ENCODE data around the gene ORC3.
"Not testable (repeated sequence)": the region's sequence is repeated elsewhere in the genome, so short reads cannot be mapped to it uniquely, and the experiment has no call there.

Gene ORC3

DNA sequence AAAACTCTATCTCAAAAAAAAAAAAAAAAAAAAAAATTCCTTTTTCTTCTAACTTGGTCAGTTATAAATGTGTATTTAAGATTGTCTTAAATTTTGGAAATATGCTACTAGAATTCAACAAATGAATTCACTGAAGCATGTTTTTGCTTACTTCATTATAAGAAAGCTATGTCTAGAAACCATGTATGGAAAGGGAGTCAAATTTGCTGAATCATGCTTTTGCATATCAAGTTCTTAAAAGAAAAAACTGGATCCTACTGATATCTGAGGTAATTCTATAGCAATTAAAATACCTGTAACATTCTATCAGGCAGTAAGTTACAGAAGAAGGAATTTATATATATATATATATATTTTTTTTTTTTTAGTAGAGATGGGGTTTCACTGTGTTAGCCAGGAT lies 84.4 kb downstream of the ORC3 start:
- H3K4me3 ChIP-seq (ENCODE audit: low read depth, low read length), result no peak overlapping the region
- TF ChIP-seq, protein P1, sequence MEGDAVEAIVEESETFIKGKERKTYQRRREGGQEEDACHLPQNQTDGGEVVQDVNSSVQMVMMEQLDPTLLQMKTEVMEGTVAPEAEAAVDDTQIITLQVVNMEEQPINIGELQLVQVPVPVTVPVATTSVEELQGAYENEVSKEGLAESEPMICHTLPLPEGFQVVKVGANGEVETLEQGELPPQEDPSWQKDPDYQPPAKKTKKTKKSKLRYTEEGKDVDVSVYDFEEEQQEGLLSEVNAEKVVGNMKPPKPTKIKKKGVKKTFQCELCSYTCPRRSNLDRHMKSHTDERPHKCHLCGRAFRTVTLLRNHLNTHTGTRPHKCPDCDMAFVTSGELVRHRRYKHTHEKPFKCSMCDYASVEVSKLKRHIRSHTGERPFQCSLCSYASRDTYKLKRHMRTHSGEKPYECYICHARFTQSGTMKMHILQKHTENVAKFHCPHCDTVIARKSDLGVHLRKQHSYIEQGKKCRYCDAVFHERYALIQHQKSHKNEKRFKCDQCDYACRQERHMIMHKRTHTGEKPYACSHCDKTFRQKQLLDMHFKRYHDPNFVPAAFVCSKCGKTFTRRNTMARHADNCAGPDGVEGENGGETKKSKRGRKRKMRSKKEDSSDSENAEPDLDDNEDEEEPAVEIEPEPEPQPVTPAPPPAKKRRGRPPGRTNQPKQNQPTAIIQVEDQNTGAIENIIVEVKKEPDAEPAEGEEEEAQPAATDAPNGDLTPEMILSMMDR (IDR thresholded peaks at IDR 0.05; ENCODE audit: borderline replicate concordance, insufficient read depth, low read depth, low read length), result no peak

DNA sequence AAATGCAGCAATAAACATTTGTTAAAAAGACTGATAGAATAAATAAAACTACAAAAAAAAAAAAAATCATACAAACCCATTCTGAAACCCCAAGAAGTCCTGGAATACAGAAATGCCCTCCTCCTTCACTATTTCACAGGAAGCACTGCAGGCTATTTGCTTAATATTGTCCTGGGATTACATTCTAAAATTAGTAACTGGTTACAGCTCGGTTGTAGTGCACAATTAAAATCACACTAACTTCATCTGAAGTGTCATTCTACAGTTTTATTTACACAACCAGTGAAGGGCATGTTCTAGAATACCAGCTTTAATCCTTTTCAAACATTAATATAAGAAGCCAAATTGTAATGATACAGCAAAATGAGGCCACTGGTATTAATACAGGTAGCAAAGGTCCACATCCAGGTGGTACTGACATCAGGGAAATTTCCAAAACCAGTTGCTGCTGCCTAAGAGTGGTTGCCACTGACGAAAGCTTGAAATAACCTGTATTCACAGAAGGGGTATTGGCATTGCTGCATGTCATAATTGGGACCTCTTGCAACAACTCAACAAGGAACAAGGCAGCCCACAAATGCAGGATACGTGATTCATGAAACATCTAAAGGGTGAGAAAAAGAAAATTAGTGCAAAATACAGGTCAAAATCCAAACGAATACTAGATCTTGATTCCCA lies 85.2 kb downstream of the ORC3 start:
- no peak overlapping the region for H3K4me3 ChIP-seq (ENCODE audit: low read depth, low read length)
- TF ChIP-seq, protein P1 (IDR thresholded peaks at IDR 0.05; ENCODE audit: borderline replicate concordance, insufficient read depth, low read depth, low read length), result no peak

DNA sequence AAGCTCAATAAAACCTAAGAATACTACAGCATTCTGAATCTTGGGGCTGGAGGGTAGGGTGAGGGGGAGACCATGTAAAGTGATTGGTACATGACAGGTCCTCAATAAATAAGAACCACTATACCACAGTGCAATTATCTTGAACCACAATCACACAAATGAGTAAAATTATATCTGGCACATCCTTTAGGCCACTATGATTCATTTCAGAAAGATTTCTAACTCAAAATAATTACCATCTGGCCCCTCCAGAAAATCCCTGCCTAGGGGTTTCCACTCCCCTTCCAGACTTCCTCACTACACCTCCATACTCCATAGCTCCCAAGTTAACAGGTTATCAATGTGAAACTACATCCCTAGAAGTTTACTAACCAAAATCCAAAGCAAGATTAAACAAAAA lies 92.4 kb downstream of the ORC3 start:
- no peak overlapping the region for H3K4me3 ChIP-seq (ENCODE audit: low read depth, low read length)
- TF ChIP-seq, protein P1 (IDR thresholded peaks at IDR 0.05; ENCODE audit: borderline replicate concordance, insufficient read depth, low read depth, low read length), result no peak

DNA sequence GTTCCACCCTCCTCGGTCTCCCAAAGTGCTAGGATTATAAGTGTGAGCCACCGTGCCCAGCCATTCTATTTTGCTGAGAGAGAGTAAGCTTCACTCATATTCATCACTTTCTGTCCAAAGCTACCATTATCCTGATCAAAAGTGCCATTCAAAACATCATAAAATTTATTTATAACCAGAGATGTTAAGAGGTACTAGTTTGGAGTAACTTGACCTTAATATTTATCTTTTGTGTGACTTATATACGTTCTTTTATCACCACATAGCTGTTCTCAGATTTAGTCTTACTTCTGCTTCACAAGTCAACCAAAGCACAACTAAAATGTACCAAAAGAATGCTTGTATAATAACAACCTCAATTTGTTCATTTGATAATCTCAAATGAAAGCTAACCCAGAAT lies 94.0 kb downstream of the ORC3 start:
- no peak overlapping the region for H3K4me3 ChIP-seq (ENCODE audit: low read depth, low read length)
- TF ChIP-seq, protein P1 (IDR thresholded peaks at IDR 0.05; ENCODE audit: borderline replicate concordance, insufficient read depth, low read depth, low read length), result no peak

DNA sequence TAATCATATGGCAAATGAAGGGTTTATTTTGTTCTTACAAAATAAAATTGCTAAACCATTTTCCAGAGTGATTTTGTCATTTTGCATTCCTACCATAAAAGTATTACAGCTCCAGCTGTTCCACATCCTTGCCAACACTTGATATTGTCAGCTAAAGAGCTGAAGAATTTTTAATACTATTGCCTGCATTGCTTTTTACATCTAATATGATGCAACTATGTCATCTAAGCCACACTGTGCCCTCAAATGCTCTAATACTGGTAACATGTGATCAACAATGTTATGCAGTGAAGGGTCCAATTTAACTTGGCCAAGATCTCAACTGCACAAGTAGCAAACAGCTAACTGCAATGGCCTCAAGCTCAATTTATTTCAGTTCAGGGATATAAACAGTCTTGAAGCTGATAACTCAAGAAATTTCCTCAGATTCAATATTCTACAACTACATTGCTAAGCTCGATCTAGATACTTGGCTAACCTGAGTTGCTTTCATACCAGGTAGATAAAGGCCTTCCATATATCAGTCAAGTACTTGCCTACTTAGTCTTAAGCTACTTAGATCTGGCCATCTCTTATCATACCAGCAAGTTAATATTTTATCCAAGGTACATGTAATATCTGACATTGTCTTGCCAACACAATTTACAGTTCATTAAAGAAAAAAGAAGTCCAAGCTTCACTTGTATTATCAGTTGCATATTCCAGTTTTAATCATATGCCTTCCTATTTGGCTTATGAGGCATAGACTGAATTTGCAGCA lies 95.1 kb downstream of the ORC3 start:
- TF ChIP-seq, protein P1 (IDR thresholded peaks at IDR 0.05; ENCODE audit: borderline replicate concordance, insufficient read depth, low read depth, low read length), result no peak
- H3K4me3 ChIP-seq (ENCODE audit: low read depth, low read length), result no peak overlapping the region

DNA sequence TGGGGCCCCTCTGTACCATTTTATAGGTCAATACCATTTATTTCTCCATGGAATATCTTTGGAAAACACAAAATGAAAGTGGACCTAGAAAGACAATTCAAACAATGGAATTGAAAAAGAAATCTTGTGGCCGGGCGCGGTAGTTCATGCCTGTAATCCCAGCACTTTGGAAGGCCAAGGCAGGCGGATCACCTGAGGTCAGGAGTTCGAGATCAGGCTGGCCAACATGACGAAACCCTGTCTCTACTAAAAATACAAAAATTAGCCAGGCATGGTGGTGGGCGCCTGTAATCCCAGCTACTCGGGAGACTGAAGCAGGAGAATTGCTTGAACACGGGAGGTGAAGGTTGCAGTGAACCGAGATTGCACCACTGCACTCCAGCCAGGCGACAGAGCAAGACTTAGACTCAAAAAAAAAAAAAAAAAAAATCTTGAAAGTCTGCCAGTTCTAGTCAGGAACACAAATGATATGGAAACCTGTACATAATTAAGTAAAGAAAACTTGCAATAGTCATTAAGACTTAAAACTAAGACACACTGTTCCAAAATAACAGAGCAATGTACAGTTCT lies 96.8 kb downstream of the ORC3 start:
- H3K4me3 ChIP-seq (ENCODE audit: low read depth, low read length), result not testable (repeated sequence)

DNA sequence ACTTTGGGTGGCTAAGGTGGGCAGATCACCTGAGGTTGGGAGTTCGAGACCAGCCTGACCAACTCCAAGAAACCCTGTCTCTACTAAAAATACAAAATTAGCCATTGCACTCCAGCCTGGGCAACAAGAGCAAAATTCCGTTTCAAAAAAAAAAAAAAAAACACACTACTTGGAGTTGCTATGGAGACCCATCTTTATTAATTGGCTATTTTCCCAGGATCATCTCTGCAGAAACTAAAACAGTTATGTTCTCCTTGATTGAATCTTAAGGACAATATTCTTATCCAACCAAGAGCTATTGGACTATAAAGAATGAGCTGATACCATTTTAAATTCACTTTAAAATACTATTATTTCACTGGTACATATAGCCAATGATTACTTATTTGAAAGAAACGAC lies 97.4 kb downstream of the ORC3 start:
- H3K4me3 ChIP-seq (ENCODE audit: low read depth, low read length), result no peak overlapping the region
- TF ChIP-seq, protein P1 (IDR thresholded peaks at IDR 0.05; ENCODE audit: borderline replicate concordance, insufficient read depth, low read depth, low read length), result no peak

DNA sequence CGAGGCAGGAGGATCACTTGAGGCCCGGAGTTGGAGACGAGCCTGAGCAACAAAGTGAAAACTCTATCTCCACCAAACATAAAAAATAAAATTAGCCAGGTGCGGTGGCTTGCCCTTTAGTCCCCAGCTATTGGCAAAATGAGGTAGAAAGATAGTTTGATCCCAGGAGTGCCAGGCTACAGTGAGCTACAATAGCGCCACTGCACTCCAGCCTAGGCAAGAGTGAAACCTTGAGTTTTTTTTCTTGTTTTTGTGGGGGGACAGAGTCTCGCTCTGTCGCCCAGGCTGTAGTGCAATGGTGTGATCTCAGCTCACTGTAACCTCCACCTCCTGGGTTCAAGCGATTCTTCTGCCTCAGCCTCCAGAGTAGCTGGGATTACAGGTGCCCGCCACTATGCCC lies 98.0 kb downstream of the ORC3 start:
- not testable (repeated sequence) for H3K4me3 ChIP-seq (ENCODE audit: low read depth, low read length)

Data from GM12875 (cell line).